Measurements from ENCODE around the gene NOVA2.

The NOVA2 gene

GRCh38 chr19:45973553-45974338 lies at the start of gene NOVA2:
Gene NOVA2 (minus strand): TSS chr19:45973865. CDS start chr19:45973351, 514 bp downstream.
- H3K4me3 ChIP-seq (ENCODE audit: low read depth, low read length): no peak within 1 kb of the TSS
- TF ChIP-seq CTCF (IDR thresholded peaks at IDR 0.05; ENCODE audit: insufficient read depth, low read depth, low read length, missing control alignments): no peak
- DNase-seq (ENCODE audit: low read depth): peak; percentile 64

GRCh38 chr19:46023311-46023779 lies 49.7 kb upstream of the NOVA2 start:
- no peak overlapping the region for H3K4me3 ChIP-seq (ENCODE audit: low read depth, low read length)
- TF ChIP-seq CTCF (IDR thresholded peaks at IDR 0.05; ENCODE audit: insufficient read depth, low read depth, low read length, missing control alignments): no peak
- DNase-seq (ENCODE audit: low read depth): no peak

DNA sequence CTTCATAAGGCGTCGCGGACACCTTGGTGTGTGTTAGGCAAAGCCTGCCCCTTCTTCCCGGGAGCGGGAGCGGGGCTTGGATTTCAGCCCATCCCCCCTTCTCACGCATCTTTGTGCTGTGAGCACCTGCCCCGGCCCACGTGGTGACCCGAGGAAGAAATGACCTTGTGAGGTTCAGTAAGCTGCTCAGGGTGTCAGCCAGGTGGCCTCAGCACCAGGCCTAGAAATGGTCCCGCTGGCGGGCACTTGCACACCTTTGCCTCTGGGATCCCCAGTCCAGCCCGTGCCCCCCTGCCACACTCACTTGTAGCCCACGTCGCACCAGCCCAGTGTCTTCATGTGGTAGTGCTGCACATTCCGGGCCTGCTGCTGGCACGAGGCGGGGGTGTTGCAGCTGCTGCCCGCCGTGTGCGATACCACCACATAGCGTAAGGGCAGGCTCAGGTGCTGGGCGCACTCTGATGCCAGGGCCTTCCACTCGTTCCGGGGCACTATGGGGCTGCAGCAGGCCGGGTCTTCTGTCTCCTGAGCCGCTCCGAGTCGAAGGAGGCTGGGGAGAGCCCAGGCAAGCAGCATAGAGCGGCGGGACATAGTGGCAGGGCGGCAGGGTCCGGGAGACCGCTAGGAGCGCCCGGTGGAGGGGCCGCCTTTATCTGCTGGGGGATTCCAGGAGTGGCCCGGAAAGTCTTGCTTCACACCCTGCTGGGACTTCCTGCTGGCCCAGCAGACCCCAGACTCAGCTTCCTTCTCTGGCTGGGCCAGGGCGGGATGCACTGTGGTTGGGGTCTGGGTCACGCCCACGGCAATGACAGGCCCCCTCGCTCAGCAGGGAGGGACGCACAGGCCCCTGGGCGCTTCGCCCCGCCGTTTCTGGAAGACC lies 49.0 kb upstream of the NOVA2 start, which contains the start of gene PGLYRP1:
Gene PGLYRP1, minus strand, starts transcription at position 623 of the 880 bp plus-strand sequence. Its CDS starts 32 bp downstream, at position 591.
- H3K4me3 ChIP-seq (ENCODE audit: low read depth, low read length): no peak within 1 kb of the TSS
- DNase-seq (ENCODE audit: low read depth): no peak
- TF ChIP-seq CTCF (IDR thresholded peaks at IDR 0.05; ENCODE audit: insufficient read depth, low read depth, low read length, missing control alignments): no peak

- DNase-seq (ENCODE audit: low read depth): no peak
Observed at GRCh38 chr19:46022061-46022430, 48.4 kb upstream of the NOVA2 start.

DNA sequence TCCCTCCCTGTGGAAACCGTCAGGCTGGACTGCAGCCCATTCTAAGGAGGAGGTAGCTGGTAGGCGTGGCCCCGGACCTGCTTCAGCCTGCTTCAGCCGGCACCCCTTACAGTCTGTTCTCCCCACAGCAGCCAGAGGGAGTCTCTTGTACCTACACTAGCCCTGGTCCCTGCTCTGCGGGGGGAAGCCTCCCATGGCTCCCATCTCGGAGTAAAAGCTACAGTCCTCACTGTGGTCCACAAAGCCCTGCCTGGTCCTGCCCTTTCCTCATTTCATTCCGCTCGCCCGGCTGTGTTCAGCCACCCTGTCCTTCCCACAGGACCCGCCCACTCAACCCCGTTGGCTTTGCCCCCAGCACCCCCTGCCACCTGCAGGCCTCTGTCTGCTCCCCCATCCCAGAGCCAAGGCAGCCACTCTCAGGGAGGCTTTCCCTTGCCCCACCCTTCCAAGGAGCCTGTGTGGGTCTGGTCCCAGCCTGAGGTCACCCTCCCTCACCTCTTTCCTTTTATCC lies 47.9 kb upstream of the NOVA2 start:
- no peak for TF ChIP-seq CTCF (IDR thresholded peaks at IDR 0.05; ENCODE audit: insufficient read depth, low read depth, low read length, missing control alignments)
- DNase-seq (ENCODE audit: low read depth): no peak
- no peak overlapping the region for H3K4me3 ChIP-seq (ENCODE audit: low read depth, low read length)

More at GRCh38 chr19:46022061-46022430, 48.4 kb upstream of the NOVA2 start:
- no peak overlapping the region for H3K4me3 ChIP-seq (ENCODE audit: low read depth, low read length)
- no peak for TF ChIP-seq CTCF (IDR thresholded peaks at IDR 0.05; ENCODE audit: insufficient read depth, low read depth, low read length, missing control alignments)

DNA sequence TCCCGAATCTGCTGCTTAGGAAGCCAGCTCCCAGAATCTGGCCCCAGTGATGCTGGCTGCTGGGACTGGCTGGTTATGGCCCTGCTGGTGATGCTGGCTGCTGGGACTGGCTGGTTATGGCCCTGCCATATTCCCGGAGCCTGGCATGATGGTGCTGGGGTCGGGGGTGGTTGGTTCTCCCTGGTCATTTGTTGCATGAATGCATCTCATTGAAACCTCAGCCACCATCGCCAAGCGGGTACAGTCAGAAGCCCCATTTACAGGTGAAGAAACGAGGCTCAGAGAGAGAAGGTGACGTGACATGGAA lies 47.1 kb upstream of the NOVA2 start:
- H3K4me3 ChIP-seq (ENCODE audit: low read depth, low read length): no peak overlapping the region
- no peak for DNase-seq (ENCODE audit: low read depth)
- TF ChIP-seq CTCF (IDR thresholded peaks at IDR 0.05; ENCODE audit: insufficient read depth, low read depth, low read length, missing control alignments): no peak
